Left ventricle myocardium inferior (tissue), 1 donor: ENCODE measurements around the gene CDH12. TPM values are rescaled to one million over a fixed set of nuclear protein-coding genes. Genes with fewer than 3 reads are reported as not detected.

Experiments
- DNase-seq: peaks from one replicate; pipeline ENCODE4 v3.0.0-alpha.2; 2020
- H3K27ac ChIP-seq: fragments of 200-600 bp; replicated peaks from 2 replicates; pipeline ENCODE4 v1.8.0; 2021
- H3K27me3 ChIP-seq: fragments of 200-600 bp; 2 replicates; pipeline ENCODE4 v1.8.0; 2021; ENCODE audit warnings: low read depth
- H3K36me3 ChIP-seq: fragments of 200-600 bp; 2 replicates; pipeline ENCODE4 v1.8.0; 2021
- H3K4me1 ChIP-seq: fragments of 200-600 bp; 2 replicates; pipeline ENCODE4 v1.8.0; 2021
- H3K4me3 ChIP-seq: fragments of 200-600 bp; 2 replicates; pipeline ENCODE4 v1.8.0; 2021; ENCODE audit warnings: mild to moderate bottlenecking, moderate library complexity
- H3K9me3 ChIP-seq: fragments of 200-600 bp; replicated peaks from 2 replicates; pipeline ENCODE4 v1.8.0; 2021
- intact Hi-C: fragments of 100-400 bp; cut with micrococcal nuclease; formaldehyde crosslinking; loops from one replicate; pipeline ENCODE4 v1.11.0; 2022
- total RNA-seq: library from RNA; stranded (reverse); fragmentation: NEBNext Ultra II Directional; extraction: Animal tissue kit (Norgen Biotek cat#: 25700); gene quantifications from one replicate; pipeline ENCODE4 v1.2.1, GENCODE V29; 2021
- TF ChIP-seq, protein P1 (sequence below): fragments of 200-600 bp; IDR thresholded peaks from 2 replicates; pipeline ENCODE4 v1.8.0; 2021; ENCODE audit warnings: antibody characterized with exemption, mild to moderate bottlenecking, borderline replicate concordance
- donor health status: DM: no; HTN: yes; CAD: no; lungs with severe emphysema.

CDH12 gene
- total RNA-seq, 1 donor from 2014 or later = not detected

DNA sequence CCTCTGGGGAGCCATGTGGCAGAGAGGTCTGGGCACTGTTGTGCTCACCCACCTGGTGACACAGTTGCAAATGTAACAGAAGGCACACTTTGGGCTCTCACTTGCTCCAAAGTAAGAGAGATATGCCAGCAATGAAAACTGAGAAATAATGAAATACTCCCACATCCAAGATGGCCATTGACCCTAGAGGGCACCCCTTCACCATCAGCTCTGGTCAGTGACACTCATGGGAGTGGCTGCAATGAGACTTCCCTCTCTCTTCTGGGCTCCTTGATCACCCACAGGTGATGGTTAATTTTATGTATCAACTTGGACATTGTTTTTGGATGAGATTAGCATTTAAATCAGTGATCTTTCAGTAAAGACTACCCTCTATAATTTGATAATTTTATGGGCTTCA lies 248.4 kb downstream of the CDH12 start:
- intact Hi-C loops = no loop called here
- Histone ChIP-seq H3K36me3 (no peaks in the 10 kb centered on the region), H3K27ac (no peak overlapping the region), H3K4me3 (no peak overlapping the region), H3K27me3 (no peaks in the 10 kb centered on the region), H3K4me1 (no peaks in the 10 kb centered on the region), H3K9me3 (peaks cover 12% of the 10 kb centered on the region)
- TF ChIP-seq, protein P1, sequence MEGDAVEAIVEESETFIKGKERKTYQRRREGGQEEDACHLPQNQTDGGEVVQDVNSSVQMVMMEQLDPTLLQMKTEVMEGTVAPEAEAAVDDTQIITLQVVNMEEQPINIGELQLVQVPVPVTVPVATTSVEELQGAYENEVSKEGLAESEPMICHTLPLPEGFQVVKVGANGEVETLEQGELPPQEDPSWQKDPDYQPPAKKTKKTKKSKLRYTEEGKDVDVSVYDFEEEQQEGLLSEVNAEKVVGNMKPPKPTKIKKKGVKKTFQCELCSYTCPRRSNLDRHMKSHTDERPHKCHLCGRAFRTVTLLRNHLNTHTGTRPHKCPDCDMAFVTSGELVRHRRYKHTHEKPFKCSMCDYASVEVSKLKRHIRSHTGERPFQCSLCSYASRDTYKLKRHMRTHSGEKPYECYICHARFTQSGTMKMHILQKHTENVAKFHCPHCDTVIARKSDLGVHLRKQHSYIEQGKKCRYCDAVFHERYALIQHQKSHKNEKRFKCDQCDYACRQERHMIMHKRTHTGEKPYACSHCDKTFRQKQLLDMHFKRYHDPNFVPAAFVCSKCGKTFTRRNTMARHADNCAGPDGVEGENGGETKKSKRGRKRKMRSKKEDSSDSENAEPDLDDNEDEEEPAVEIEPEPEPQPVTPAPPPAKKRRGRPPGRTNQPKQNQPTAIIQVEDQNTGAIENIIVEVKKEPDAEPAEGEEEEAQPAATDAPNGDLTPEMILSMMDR = no peak
- no peak for DNase-seq

DNA sequence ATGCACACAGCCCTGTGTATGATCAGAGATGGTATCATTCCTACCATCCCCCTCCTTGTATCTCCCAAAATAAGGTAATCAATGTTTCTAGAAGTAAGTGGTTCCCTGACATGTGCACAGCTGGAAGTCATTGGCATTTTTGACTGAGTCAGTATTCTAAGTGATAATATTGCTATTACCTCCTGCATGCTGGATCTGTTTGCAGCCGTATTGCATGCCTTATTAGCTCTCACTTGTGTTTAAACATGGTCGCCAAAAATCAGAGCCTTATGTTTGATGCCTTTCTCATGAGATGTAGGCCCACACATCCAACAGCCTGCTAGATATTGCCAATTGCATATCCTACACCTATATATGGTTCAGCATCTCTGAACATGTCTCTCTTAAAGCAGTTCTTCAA lies 254.3 kb downstream of the CDH12 start:
- intact Hi-C loops = no loop called here
- Histone ChIP-seq H3K27ac (no peak overlapping the region), H3K27me3 (no peaks in the 10 kb centered on the region), H3K9me3 (no peaks in the 10 kb centered on the region), H3K4me1 (no peaks in the 10 kb centered on the region), H3K4me3 (no peak overlapping the region), H3K36me3 (no peaks in the 10 kb centered on the region)
- TF ChIP-seq, protein P1 = no peak
- DNase-seq = no peak

DNA sequence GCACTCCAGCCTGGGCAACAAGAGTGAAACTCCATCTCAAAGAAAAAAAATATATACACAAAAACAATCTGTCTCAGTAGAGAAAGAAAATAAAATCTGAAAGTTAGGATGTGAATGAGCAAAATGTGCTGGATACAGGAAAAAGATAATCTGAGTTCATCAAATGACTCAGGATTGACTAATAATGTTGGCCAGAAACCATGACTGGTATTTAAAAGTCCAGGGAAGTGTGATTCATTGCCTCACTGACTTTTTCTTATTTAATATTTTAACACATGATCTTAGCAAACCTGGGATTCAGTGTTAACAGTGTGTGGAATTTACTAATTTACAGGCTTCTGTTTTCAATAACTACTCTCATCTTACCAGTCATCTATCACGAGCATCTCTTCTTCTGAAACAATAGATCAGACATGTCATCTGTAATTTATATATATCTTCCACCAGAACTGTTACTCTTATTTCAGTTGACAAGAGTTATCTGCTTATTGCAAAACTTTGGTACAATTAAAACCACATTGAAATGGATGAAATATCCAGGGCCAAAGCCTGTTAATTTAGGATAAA lies 256.7 kb downstream of the CDH12 start:
- Histone ChIP-seq H3K27ac (no peak overlapping the region), H3K36me3 (no peaks in the 10 kb centered on the region), H3K4me1 (no peaks in the 10 kb centered on the region), H3K9me3 (no peaks in the 10 kb centered on the region), H3K27me3 (no peaks in the 10 kb centered on the region), H3K4me3 (no peak overlapping the region)
- no peak for DNase-seq
- intact Hi-C loops = no loop called here
- TF ChIP-seq, protein P1 = no peak

DNA sequence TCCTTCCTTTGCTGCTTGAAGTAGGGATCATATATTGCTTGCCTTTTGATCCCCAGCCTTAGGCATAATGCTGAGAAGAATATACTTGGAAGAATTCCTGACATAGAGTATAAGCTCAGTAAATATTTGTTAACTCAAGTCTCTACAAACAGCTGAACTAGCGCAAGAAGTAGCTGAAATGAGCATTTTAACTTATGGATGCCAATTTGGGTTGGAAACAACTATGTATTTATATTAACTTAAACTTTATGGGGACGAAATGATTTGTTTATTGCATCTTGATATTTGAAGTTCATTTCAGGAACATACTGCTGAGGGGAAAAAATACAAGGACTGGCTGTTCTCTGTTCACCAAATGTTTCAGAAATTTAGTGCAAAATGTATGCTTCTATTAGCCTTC lies 258.7 kb downstream of the CDH12 start:
- intact Hi-C loops = no loop called here
- no peak for DNase-seq
- Histone ChIP-seq H3K36me3 (no peaks in the 10 kb centered on the region), H3K27ac (no peak overlapping the region), H3K4me3 (no peak overlapping the region), H3K27me3 (no peaks in the 10 kb centered on the region), H3K4me1 (no peaks in the 10 kb centered on the region), H3K9me3 (no peaks in the 10 kb centered on the region)
- TF ChIP-seq, protein P1 = no peak

DNA sequence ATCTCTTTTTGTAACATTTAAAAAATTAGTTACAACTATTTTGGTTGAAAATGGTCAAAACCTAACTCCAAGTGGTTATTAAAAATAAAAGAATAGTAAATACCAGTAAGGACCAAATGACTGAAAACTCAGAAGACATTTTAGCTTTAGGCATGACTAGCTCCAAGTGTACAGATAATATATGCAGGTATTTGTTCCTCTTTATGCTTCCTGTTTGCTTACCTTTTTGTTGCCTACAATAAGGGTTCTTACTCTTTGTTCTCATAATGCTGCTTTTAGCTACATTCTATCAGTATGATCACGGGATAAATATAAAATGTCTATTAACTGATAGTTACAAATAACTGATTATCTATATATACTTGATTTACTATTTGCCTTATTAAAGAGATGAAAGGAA lies 259.6 kb downstream of the CDH12 start:
- intact Hi-C loops = no loop called here
- TF ChIP-seq, protein P1 = no peak
- no peak overlapping the region for H3K4me3 ChIP-seq
- no peaks in the 10 kb centered on the region for H3K9me3 ChIP-seq
- no peaks in the 10 kb centered on the region for H3K36me3 ChIP-seq
- no peak overlapping the region for H3K27ac ChIP-seq
- no peaks in the 10 kb centered on the region for H3K4me1 ChIP-seq
- no peaks in the 10 kb centered on the region for H3K27me3 ChIP-seq
- no peak for DNase-seq
